Right atrium auricular region (tissue), 2 donors: Measurements from ENCODE around the gene IL20. TPM values are rescaled to one million over a fixed set of nuclear protein-coding genes. Genes with fewer than 3 reads are reported as not detected.

ENCODE experiments used
- DNase-seq: peaks from one replicate; pipeline ENCODE4 v3.0.0-alpha.2; 2019; ENCODE audit warnings: low spot score
- H3K27ac ChIP-seq, 2 donors: fragments of 200-600 bp; sonication (generic); 1 replicate in 1 of 2; 2 replicates in 1 of 2; pipeline ENCODE4 v1.5.1; 2016 to 2019
- H3K27me3 ChIP-seq, 2 donors: fragments of 200-600 bp; sonication (generic); one replicate each; pipeline versions ENCODE4 v1.5.1 to v1.6.0; 2017 to 2019
- H3K36me3 ChIP-seq: fragments of 200-600 bp; sonication (generic); one replicate; pipeline ENCODE4 v1.5.1; 2016
- H3K4me1 ChIP-seq, 2 donors: fragments of 200-600 bp; sonication (generic); one replicate each; pipeline versions ENCODE4 v1.5.1 to v1.6.0; 2017 to 2019
- H3K4me3 ChIP-seq, 2 donors: fragments of 200-600 bp; sonication (generic); 1 replicate in 1 of 2; 2 replicates in 1 of 2; pipeline ENCODE4 v1.5.1; 2017 to 2019; ENCODE audit warnings: mild to moderate bottlenecking in 1 of 2, moderate library complexity in 1 of 2
- H3K9me3 ChIP-seq, 2 donors: fragments of 200-600 bp; sonication (generic); one replicate each; pipeline ENCODE4 v1.5.1; 2019
- total RNA-seq, 2 donors: library from RNA; depleted of rRNA; stranded (reverse); fragments of >200 nt; gene quantifications; one replicate each; pipeline ENCODE4 v1.1.0, GENCODE V29; 2016
- TF ChIP-seq, protein P1 (sequence below), 2 donors: fragments of 200-600 bp; sonication (generic); IDR thresholded peaks; one replicate each; pipeline ENCODE4 v1.5.1; 2019; ENCODE audit warnings: antibody characterized with exemption in 2 of 2

Gene IL20
- total RNA-seq, 2 donors from 2014 or later, result 0.20 TPM; not detected in 1

DNA sequence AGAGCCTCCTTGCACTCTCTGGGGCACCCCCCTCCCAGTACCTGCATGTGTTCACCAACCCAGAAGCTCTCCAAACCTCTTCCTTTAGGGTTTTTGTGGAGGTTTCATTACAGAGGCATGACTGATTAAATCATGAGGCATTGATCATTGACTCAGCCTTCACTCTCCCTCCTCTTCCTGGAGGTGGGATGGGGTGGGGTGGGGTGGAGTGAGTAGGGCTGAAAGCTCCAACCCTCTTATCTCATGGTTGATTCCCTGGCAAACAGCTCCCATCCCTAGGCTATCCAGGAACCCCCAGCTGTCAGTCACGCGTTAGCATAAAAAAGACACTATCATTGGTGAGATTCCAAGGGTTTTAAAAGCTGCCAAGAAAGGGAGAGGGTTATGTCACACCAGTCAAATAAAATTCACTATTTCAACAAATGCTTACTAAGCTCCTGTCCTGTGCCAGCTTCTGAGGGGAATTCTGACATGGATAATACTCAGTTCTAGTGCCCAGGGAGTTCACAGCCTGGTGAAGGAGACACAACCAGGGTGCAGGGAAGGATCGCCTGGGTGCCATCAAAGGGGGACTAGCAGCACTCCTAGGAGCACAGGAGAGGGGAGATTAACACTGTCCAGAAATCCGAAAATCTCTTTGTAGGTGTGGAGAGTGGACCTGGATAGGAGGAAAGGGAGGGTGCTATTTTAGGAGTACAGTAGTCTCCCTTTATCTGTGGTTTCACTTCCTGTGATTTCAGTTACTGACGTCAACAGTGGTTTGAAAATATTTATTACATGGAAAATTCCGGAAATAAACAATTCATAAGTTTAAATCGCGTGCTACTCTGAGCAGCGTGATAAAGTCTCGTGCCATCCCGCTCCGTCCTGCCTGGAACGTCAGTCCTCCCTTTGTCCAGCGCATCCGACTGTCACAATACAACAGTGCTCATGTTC, 25.0 kb downstream of the IL20 start:
- Histone ChIP-seq H3K4me3 (no peak overlapping the region), H3K27ac (no peak overlapping the region), H3K27me3 (no peaks in the 10 kb centered on the region), H3K36me3 (no peaks in the 10 kb centered on the region), H3K9me3 (no peaks in the 10 kb centered on the region), H3K4me1 (no peaks in the 10 kb centered on the region)
- TF ChIP-seq, protein P1, sequence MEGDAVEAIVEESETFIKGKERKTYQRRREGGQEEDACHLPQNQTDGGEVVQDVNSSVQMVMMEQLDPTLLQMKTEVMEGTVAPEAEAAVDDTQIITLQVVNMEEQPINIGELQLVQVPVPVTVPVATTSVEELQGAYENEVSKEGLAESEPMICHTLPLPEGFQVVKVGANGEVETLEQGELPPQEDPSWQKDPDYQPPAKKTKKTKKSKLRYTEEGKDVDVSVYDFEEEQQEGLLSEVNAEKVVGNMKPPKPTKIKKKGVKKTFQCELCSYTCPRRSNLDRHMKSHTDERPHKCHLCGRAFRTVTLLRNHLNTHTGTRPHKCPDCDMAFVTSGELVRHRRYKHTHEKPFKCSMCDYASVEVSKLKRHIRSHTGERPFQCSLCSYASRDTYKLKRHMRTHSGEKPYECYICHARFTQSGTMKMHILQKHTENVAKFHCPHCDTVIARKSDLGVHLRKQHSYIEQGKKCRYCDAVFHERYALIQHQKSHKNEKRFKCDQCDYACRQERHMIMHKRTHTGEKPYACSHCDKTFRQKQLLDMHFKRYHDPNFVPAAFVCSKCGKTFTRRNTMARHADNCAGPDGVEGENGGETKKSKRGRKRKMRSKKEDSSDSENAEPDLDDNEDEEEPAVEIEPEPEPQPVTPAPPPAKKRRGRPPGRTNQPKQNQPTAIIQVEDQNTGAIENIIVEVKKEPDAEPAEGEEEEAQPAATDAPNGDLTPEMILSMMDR (IDR thresholded peaks at IDR 0.05), result no peak
- no peak for DNase-seq

DNA sequence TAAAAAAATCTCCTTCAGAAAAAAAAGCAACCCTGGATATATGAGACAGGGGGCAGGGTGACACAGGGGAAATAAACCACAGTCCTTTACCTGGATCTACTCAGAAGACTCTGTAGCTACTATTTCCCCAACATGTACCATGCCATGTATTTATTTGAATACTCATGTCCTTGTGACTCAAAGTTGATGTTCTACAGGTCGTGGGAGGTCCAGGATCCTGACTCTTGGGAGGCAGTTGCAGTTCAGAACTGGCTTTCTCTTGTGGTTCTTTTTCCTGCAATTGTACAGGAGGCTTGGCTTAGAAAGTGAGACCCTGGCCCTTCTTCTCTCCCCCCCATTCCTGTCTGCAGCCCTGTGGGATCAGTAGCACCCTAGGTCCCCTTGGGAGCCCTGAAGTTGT, 26.0 kb downstream of the IL20 start:
- TF ChIP-seq, protein P1 (IDR thresholded peaks at IDR 0.05), result no peak
- H3K27me3 ChIP-seq, result no peaks in the 10 kb centered on the region
- no peak overlapping the region for H3K27ac ChIP-seq
- H3K36me3 ChIP-seq, result no peaks in the 10 kb centered on the region
- DNase-seq, result no peak
- no peak overlapping the region for H3K4me3 ChIP-seq
- H3K4me1 ChIP-seq, result no peaks in the 10 kb centered on the region
- no peaks in the 10 kb centered on the region for H3K9me3 ChIP-seq

DNA sequence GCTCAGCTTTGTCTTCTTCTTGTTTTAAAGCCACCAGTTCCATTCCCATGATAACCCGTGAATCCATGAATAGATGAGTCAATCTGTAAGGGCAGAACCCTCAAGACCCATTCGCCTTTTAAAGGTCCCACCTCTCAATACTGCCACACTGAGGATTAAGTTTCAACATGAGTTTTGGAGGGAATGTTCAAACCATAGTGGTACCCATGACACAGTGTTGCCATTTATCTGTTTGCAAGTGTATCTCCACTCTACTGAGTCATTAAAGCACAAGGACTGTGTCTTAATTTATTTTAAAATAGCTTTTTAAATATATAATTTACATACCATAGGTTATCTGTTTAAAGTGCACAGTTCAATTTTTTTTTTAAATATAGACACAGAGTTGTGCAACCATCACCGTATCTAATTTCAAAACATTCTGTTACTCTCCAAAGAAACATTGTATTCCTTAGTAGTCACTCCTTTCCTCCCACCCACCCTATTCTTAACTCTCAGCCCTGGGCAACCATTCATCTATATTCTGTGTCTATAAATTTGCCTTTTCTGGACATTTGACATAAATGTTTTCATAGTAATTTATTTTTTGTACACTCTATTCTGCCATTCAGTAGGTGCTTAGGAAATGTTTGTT, 27.0 kb downstream of the IL20 start:
- TF ChIP-seq, protein P1 (IDR thresholded peaks at IDR 0.05), result no peak
- no peak for DNase-seq
- H3K27ac ChIP-seq, result no peak overlapping the region
- no peaks in the 10 kb centered on the region for H3K4me1 ChIP-seq
- H3K4me3 ChIP-seq, result no peak overlapping the region
- no peaks in the 10 kb centered on the region for H3K9me3 ChIP-seq
- no peaks in the 10 kb centered on the region for H3K27me3 ChIP-seq
- no peaks in the 10 kb centered on the region for H3K36me3 ChIP-seq

DNA sequence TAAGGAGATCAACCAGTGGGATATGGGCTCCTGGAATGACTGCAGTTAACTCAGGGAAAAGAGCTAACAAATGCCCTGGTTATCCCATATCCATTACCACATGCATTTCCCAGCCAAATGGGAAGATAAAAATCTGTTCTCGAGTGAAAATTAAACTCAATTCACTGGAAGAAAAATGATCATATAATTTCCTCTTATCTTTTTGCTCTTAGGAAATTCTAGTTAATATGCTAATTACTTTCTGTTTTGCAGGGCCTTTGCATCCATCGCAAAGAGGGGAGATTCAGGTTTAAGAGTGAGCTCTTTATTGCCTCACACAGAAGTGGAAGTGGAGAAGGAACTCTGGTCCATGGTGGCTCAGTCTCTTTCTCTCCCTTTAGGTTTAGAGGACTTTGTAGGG, 28.0 kb downstream of the IL20 start:
- TF ChIP-seq, protein P1 (IDR thresholded peaks at IDR 0.05), result no peak
- Histone ChIP-seq H3K4me1 (no peaks in the 10 kb centered on the region), H3K4me3 (no peak overlapping the region), H3K27me3 (no peaks in the 10 kb centered on the region), H3K9me3 (no peaks in the 10 kb centered on the region), H3K27ac (no peak overlapping the region), H3K36me3 (no peaks in the 10 kb centered on the region)
- no peak for DNase-seq

DNA sequence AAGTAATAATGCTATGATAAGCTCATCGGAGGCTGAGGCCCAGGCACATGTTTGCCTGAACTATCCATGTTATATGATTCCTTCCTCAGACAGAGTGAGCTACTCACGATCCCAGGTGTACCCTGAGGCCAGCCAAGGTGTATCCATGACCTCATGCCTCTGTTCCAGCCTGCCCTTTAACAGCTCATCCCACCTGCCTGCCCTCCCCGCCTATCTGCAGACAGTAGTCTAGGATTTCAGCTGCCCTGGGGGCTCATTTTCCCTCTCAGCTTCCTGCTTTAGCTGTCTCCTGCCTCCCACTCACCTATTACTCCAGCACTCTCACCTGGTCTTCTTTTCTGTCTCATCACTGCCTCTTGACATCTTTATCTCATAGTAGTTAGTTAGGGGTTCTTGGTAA, 29.9 kb downstream of the IL20 start:
- Histone ChIP-seq H3K4me3 (no peak overlapping the region), H3K36me3 (no peaks in the 10 kb centered on the region), H3K27me3 (no peaks in the 10 kb centered on the region), H3K27ac (no peak overlapping the region), H3K4me1 (no peaks in the 10 kb centered on the region), H3K9me3 (no peaks in the 10 kb centered on the region)
- no peak for DNase-seq
- TF ChIP-seq, protein P1 (IDR thresholded peaks at IDR 0.05), result no peak
